Ishikawa (cell line): ENCODE results near the gene INSL3.

Source experiments
- CREB1 ChIP-seq: IDR thresholded peaks from 2 replicates; pipeline ENCODE4 v1.6.1; 2012; ENCODE audit warnings: low read depth
- TF ChIP-seq, protein P1 (sequence below): IDR thresholded peaks from 2 replicates; pipeline ENCODE4 v1.6.1; 2012

DNA sequence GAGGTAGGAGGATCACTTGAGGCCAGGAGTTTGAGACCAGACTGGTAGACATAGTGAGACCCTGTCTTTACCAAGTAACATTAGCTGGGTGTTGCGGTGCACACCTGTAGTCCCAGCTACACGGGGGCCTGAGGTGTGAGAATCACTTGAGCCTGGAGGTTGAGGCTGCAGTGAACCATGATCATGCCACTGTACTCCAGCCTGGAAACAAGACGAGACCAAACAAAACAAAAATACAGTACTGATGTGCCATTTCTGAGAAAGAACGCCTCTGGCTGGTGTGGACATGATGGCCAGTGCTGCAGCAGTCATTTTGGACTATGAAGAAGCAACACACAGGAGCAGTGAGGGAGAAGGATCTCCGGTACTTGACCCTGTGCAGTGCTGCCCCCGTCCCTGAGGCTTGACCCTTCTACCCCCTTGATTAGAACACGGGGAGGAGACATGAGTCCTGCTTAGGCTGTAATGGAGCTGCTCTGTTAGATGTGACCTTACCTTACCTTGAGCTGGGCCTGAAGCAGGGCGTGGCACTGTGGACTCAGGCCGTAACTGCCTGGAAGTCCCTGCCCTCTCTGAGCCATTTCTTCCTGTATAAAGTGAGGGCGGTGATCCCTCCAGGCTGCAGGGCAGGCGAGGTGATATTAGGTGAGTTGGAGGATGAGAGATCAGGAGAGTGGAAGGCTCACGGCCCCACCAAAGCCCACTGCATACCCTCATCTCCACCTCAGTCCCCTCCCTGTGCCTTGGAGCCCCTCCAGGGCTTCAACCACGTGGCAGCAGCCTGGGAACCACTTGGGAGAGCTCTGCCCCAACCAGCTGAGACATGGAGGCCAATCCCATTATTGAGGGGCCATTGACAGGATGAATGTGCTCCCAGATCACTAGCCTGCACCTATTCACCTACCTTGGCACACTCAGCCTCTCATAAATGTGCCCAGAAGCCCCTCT lies 44.3 kb upstream of the INSL3 start:
- TF ChIP-seq, protein P1, sequence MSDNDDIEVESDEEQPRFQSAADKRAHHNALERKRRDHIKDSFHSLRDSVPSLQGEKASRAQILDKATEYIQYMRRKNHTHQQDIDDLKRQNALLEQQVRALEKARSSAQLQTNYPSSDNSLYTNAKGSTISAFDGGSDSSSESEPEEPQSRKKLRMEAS = peak; percentile 40; the same call in 1 of the 2 replicates
- TF ChIP-seq CREB1 = no peak
